ENCODE results near the gene SGIP1. TPM values are rescaled to one million over a fixed set of nuclear protein-coding genes. Genes with fewer than 3 reads are reported as not detected.
"Not testable (repeated sequence)": the region's sequence is repeated elsewhere in the genome, so short reads cannot be mapped to it uniquely, and the experiment has no call there.

Gene SGIP1
- polyA plus RNA-seq, 1 experiment: 110 TPM

- Histone ChIP-seq H3K4me3 (ENCODE audit: low read depth, low read length) (no peak overlapping the region), H3K27ac (ENCODE audit: low read depth, low read length) (no peak overlapping the region), H3K27me3 (ENCODE audit: control insufficient read depth, insufficient read depth, low read length) (no peaks in the 10 kb centered on the region), H3K9me3 (ENCODE audit: control insufficient read depth, insufficient read depth, low read length) (no peaks in the 10 kb centered on the region)
- TF ChIP-seq CTCF (IDR thresholded peaks at IDR 0.05; ENCODE audit: low read depth, low read length): no peak
- ChIA-PET CTCF (no interaction called here), POLR2A (no interaction called here)
- no peak for DNase-seq (ENCODE audit: low read depth, low spot score)
These were observed 258.0 kb downstream of the SGIP1 start for GRCh38 chr1:66791621-66792610.

DNA sequence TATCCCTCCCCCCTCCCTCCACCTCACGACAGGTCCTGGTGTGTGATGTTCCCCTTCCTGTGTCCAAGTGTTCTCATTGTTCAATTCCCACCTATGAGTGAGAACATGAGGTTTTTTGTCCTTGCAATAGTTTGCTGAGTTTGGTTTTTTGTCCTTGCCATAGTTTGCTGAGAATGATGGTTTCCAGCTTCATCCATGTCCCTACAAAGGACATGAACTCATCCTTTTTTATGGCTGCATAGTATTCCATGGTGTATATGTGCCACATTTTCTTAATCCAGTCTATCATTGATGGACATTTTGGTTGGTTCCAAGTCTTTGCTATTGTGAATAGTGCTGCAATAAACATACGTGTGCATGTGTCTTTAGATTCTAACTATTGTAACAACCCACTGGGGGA lies 261.9 kb downstream of the SGIP1 start:
- CTCF ChIA-PET: not testable (repeated sequence)

More for the DNA sequence above, 261.9 kb downstream of the SGIP1 start:
- H3K4me3 ChIP-seq (ENCODE audit: low read depth, low read length); POLR2A ChIA-PET; H3K9me3 ChIP-seq (ENCODE audit: control insufficient read depth, insufficient read depth, low read length); H3K27me3 ChIP-seq (ENCODE audit: control insufficient read depth, insufficient read depth, low read length); H3K27ac ChIP-seq (ENCODE audit: low read depth, low read length); DNase-seq (ENCODE audit: low read depth, low spot score): not testable (repeated sequence)

Small RNAs within 50 kb of the gene (small RNA-seq; reads per million reads assigned to genes)
- 531 reads per million, percentile 94 among the genes with 10 or more reads in this experiment for gene MIR3117 (ENCODE audit: insufficient read length, low read depth)

Other genes starting within 250 kb of the SGIP1 start
- gene DYNLT5, start 218.3 kb downstream of the SGIP1 start, polyA plus RNA-seq (2011; rRNA removed): 0.71 and 0.98 TPM in 2 replicates

All from AG04450 (cell line).